Measurements from ENCODE around the gene CPNE7.

Gene CPNE7

GRCh38 chr16:89549007-89549700, 26.4 kb upstream of the CPNE7 start:
- DNase-seq (ENCODE audit: low read depth in 2 of 2): no peak

GRCh38 chr16:89550421-89551007, 25.0 kb upstream of the CPNE7 start:
- DNase-seq (ENCODE audit: low read depth in 2 of 2): no peak

GRCh38 chr16:89552329-89552728, 23.2 kb upstream of the CPNE7 start:
- no peak for DNase-seq (ENCODE audit: low read depth in 2 of 2)

- DNase-seq (ENCODE audit: low read depth in 2 of 2): no peak
Observed at GRCh38 chr16:89552913-89553312, 22.6 kb upstream of the CPNE7 start.

- DNase-seq (ENCODE audit: low read depth in 2 of 2): no peak
Observed at GRCh38 chr16:89553733-89554132, 21.8 kb upstream of the CPNE7 start.

- DNase-seq (ENCODE audit: low read depth in 2 of 2): no peak
Observed at GRCh38 chr16:89554343-89554742, 21.2 kb upstream of the CPNE7 start.

- no peak for DNase-seq (ENCODE audit: low read depth in 2 of 2)
Observed at GRCh38 chr16:89555265-89555664, 20.3 kb upstream of the CPNE7 start.

GRCh38 chr16:89555780-89556179, 19.8 kb upstream of the CPNE7 start:
- DNase-seq (ENCODE audit: low read depth in 2 of 2): no peak

- peak; percentile 82 to 83 for DNase-seq (ENCODE audit: low read depth in 2 of 2)
Observed at GRCh38 chr16:89556750-89557689, 18.5 kb upstream of the CPNE7 start.

GRCh38 chr16:89557690-89558490, 17.7 kb upstream of the CPNE7 start:
- no peak for DNase-seq (ENCODE audit: low read depth in 2 of 2)

GRCh38 chr16:89560378-89561141, 15.0 kb upstream of the CPNE7 start, which contains the start of gene RPL13:
Gene RPL13 (plus strand): TSS chr16:89560682. CDS start chr16:89560960, 278 bp downstream.
- DNase-seq (ENCODE audit: low read depth in 2 of 2): peak; percentile 86

- DNase-seq (ENCODE audit: low read depth in 2 of 2): no peak
Observed at GRCh38 chr16:89561142-89561883, 14.2 kb upstream of the CPNE7 start.

- no peak for DNase-seq (ENCODE audit: low read depth in 2 of 2)
Observed at GRCh38 chr16:89561884-89562599, 13.5 kb upstream of the CPNE7 start.

- no peak for DNase-seq (ENCODE audit: low read depth in 2 of 2)
Observed at GRCh38 chr16:89562939-89563338, 12.6 kb upstream of the CPNE7 start.

- no peak for DNase-seq (ENCODE audit: low read depth in 2 of 2)
Observed at GRCh38 chr16:89563639-89564392, 11.7 kb upstream of the CPNE7 start.

- DNase-seq (ENCODE audit: low read depth in 2 of 2): no peak
Observed at GRCh38 chr16:89564476-89565255, 10.9 kb upstream of the CPNE7 start.

- DNase-seq (ENCODE audit: low read depth in 2 of 2): peak in 1 of 2 donors; percentile 28
Observed at GRCh38 chr16:89565256-89565505, 10.4 kb upstream of the CPNE7 start.

Measured in stimulated activated CD8-positive, alpha-beta memory T cell treated with anti-CD3 and anti-CD28 coated beads, Interleukin-2, amount 100 ng/mL, for 48 hours (primary cell).